AG09319 (cell line): ENCODE data around the gene PHKA1.
A peak's percentile ranks its signal among the peaks of the same experiment; 100 is the strongest.

Experiments
- DNase-seq: peaks from one replicate; pipeline ENCODE4 v3.0.0-alpha.2; 2010; ENCODE audit warnings: low read depth; ENCODE audit errors: extremely low read depth
- TF ChIP-seq, protein P1 (sequence below): IDR thresholded peaks from 2 replicates; pipeline ENCODE4 v1.5.1; 2011; ENCODE audit warnings: low read depth, mild to moderate bottlenecking, inconsistent platforms, low read length, moderate library complexity

The PHKA1 gene

DNA sequence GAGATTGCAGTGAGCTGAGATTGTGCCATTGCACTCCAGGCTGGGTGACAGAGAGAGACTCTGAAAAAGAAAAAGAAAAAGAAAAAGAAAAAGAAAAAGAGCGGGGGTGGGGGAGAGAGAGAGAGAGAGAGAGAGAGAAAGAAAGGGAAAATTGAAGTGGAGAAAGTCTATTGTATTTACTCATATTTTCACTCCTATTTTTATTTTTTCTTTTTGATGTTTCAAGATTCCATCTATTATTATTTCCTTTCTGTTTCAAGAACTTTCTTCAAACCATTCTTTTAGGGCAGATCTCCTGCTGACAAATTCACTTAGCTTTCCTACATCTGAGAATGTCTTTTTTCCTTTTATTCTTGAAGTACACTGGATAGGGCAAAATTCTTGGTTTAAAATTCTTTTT, 83.9 kb downstream of the PHKA1 start:
- TF ChIP-seq, protein P1, sequence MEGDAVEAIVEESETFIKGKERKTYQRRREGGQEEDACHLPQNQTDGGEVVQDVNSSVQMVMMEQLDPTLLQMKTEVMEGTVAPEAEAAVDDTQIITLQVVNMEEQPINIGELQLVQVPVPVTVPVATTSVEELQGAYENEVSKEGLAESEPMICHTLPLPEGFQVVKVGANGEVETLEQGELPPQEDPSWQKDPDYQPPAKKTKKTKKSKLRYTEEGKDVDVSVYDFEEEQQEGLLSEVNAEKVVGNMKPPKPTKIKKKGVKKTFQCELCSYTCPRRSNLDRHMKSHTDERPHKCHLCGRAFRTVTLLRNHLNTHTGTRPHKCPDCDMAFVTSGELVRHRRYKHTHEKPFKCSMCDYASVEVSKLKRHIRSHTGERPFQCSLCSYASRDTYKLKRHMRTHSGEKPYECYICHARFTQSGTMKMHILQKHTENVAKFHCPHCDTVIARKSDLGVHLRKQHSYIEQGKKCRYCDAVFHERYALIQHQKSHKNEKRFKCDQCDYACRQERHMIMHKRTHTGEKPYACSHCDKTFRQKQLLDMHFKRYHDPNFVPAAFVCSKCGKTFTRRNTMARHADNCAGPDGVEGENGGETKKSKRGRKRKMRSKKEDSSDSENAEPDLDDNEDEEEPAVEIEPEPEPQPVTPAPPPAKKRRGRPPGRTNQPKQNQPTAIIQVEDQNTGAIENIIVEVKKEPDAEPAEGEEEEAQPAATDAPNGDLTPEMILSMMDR, result no peak
- no peak for DNase-seq

DNA sequence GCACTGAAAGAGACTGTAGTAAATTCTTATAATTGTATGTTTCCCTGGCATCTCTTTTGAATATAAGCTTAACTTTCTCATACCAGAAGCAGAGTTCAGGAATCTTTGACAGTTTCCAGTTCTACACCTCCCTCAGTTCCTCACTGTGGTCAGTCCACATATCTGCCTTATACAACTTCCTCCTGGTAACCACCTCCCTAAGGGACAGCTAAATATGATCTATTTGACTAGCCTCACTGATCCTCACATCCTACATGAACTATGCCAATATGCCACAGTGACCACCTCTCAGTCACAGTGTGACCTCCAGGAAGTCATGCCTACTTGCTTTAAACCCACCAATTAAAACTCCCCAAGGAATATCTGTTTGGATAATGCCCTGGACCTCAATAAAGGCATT, 89.9 kb downstream of the PHKA1 start:
- no peak for DNase-seq
- TF ChIP-seq, protein P1, result no peak

DNA sequence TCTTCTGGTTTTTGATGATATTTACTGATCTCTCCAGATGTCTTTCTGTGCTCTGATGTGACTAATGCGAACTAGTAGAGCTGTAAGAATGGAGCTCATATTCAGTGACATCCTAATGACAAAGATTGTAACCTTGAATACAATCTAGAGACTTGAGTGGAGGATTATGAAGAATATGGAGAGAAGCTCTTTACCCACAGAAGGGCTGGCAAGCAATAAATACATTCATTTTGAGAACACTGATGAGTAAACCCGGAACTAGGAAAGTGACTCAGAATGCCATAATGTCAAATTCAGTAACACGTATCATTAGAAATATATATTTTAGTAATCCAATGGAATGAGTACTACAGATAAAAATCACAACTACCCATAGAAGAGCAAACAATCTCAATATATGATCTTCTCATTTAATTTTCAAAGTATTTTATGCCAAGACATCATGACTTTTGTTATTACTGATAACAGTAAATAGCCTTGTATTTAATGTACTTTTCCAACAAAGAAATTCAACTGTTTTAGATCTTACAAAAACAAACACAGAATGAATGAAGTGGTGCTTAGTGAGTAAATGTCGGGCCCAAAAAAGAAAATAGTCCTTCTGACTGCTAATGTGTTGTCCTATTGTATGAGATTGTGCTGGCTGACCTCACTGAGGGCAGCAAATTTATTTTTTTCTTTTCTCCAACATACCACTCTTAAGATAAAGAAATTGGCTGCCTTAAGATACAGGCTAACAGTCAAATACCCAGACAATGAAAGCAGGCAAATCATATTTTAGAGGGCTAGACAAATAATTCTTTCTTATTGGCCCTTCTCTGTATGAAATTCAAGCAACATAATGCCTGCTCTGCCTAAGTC, 92.3 kb downstream of the PHKA1 start:
- no peak for DNase-seq
- TF ChIP-seq, protein P1, result no peak

DNA sequence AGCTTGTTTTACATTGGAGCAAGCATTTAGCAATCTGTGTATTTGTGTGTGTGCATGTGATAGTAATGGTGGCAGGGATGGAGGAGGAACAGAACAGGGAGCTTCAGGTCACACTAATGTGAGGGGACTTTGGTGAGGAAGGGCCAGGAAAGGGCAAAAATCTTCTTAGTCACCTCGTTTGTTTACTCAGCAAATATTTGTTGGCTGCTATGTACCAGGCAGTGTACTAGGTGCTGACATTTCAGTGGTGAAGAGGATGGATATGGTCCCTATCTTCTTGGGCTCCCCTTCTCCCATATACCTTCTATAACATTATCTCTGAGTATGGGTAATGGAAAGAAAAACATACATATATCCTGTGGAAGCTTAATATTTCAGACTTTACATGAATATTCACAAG, 92.9 kb downstream of the PHKA1 start:
- DNase-seq, result no peak
- TF ChIP-seq, protein P1, result no peak

DNA sequence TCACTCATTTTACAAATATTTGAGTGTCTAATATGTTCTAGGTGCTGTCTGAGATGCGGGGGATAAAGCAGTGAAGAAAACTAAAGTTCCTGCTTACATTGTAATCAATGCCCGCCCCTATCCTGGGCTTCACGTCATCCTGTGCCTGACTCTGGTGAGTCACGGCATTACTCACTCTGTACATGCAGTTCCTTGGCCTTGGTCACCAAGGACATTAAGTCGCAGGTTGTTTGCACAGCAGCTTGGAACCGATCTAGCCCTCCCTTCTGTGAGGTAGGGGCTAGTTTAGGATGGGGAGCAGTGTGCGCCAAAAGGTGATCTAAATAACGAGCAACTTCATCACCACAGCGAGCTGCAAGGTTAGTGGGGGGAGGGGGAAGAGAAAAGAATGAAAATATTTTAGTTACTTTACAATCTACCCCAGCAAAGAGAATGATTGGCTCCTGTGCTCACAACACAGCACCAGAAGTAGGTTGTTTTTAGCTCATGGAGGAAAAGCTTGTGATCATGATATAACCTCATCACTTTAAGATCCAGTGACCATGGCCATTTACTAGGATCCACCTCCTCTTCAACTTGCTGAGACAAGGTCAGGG, 93.5 kb downstream of the PHKA1 start:
- peak; percentile 22 for DNase-seq
- TF ChIP-seq, protein P1, result no peak

DNA sequence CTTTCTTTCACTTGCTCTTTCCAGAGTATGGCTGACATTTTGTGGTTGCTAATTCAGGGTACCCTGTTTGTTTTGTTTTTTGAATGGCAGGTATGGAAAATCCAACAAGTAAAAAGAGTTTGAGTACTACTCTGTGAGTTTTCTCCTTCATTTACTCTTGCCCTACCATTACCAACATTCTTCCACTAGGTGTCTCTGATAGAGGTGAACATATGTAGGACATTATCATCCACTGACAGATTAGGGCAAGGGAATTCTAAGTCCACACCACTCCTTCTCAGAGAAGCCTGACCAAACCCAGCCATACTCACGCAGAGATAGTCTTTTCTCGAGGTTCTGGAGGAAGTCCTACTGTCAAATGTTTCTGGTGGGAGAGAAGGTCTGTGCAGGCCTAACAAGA, 104.8 kb downstream of the PHKA1 start:
- no peak for DNase-seq
- TF ChIP-seq, protein P1, result no peak

DNA sequence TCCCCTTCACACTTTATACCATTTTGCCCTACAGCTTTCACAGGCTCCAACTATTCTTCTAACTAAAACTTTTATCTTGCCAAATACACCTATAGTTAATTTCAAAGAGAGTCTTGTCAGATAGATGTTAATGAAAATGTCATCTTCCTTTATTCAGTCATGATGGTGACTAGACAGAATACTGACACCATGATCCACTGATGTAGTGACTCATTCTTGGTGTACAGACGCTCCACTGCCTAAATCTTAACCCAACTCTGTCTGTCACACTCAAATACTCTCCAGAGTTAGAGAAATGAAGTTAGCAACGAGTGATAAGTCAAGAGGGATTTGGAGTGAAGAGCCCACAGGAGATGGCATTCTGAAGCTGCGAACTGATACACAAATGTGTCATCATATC, 109.4 kb downstream of the PHKA1 start:
- TF ChIP-seq, protein P1, result no peak
- DNase-seq, result no peak
